Thymus (tissue), 11 donors: ENCODE results near the gene PPFIA1. TPM values are rescaled to one million over a fixed set of nuclear protein-coding genes. Genes with fewer than 3 reads are reported as not detected.
"Not testable (repeated sequence)": the region's sequence is repeated elsewhere in the genome, so short reads cannot be mapped to it uniquely, and the experiment has no call there.

ENCODE experiments used
- DNase-seq, 9 donors: peaks; one replicate each; pipeline ENCODE4 v3.0.0-alpha.2; 2013; ENCODE audit warnings: low spot score in 9 of 9, low read depth in 6 of 9, missing footprints in 1 of 9
- H3K27ac ChIP-seq, 2 donors: one replicate each; pipeline ENCODE4 v1.5.1; 2013; ENCODE audit warnings: control low read depth in 1 of 2, low read depth in 1 of 2, low read length in 1 of 2, mild to moderate bottlenecking in 1 of 2, moderate library complexity in 1 of 2
- H3K27me3 ChIP-seq, 2 donors: one replicate each; pipeline ENCODE4 v1.5.1; 2013; ENCODE audit warnings: low read length in 1 of 2; ENCODE audit not compliant: control insufficient read depth in 2 of 2, insufficient read depth in 1 of 2
- H3K36me3 ChIP-seq, 2 donors: one replicate each; pipeline ENCODE4 v1.5.1; 2013; ENCODE audit warnings: low read length in 1 of 2, mild to moderate bottlenecking in 1 of 2, moderate library complexity in 1 of 2; ENCODE audit not compliant: control insufficient read depth in 2 of 2, insufficient read depth in 2 of 2
- H3K4me1 ChIP-seq, 2 donors: one replicate each; pipeline ENCODE4 v1.5.1; 2013; ENCODE audit warnings: low read length in 2 of 2; ENCODE audit not compliant: control insufficient read depth in 2 of 2, insufficient read depth in 2 of 2
- H3K4me3 ChIP-seq, 2 donors: one replicate each; pipeline ENCODE4 v1.5.1; 2013; ENCODE audit warnings: low read length in 2 of 2, control low read depth in 1 of 2, mild to moderate bottlenecking in 1 of 2
- H3K9me3 ChIP-seq, 2 donors: one replicate each; pipeline ENCODE4 v1.5.1; 2013; ENCODE audit warnings: low read length in 1 of 2, mild to moderate bottlenecking in 1 of 2; ENCODE audit not compliant: control insufficient read depth in 2 of 2, insufficient read depth in 1 of 2
- WGBS: extraction: QIAGEN DNeasy Blood & Tissue Kit; methylation state at CpG from one replicate; pipeline ENCODE4 v1.1.7; 2013; 5-methylcytosine and 5-hydroxymethylcytosine counted together
- polyA plus RNA-seq: library from polyadenylated mRNA; stranded (reverse); fragments of 200-250 nt; gene quantifications from one replicate; pipeline ENCODE4 v1.2.3, GENCODE V29; 2013
- total RNA-seq: library from RNA; stranded (reverse); fragments of 120-200 nt; gene quantifications from one replicate; pipeline ENCODE4 v1.2.4, GENCODE V29; 2013
- donor health status: healthy.

The PPFIA1 gene
- total and polyA plus RNA-seq, 2 donors: 22.0 to 23.3 TPM

- whole genome bisulfite sequencing: 98% methylated on average over 7 of the region's 7 CpGs
- not testable (repeated sequence) for H3K27ac ChIP-seq, H3K27me3 ChIP-seq, H3K36me3 ChIP-seq, H3K4me1 ChIP-seq, H3K9me3 ChIP-seq, DNase-seq, H3K4me3 ChIP-seq
These were observed 120.4 kb downstream of the PPFIA1 start for GRCh38 chr11:70390882-70391281.

GRCh38 chr11:70394211-70394950 lies 123.9 kb downstream of the PPFIA1 start:
- peaks cover 4 to 38% of the 10 kb centered on the region in 2 donors for H3K27me3 ChIP-seq
- peaks cover 10 to 13% of the 10 kb centered on the region in 2 donors for H3K4me1 ChIP-seq
- 97% methylated on average over 15 of the region's 15 CpGs for WGBS
- H3K4me3 ChIP-seq: no peak overlapping the region
- no peaks in the 10 kb centered on the region for H3K9me3 ChIP-seq
- no peaks in the 10 kb centered on the region for H3K36me3 ChIP-seq
- no peak for DNase-seq
- no peak overlapping the region for H3K27ac ChIP-seq

DNA sequence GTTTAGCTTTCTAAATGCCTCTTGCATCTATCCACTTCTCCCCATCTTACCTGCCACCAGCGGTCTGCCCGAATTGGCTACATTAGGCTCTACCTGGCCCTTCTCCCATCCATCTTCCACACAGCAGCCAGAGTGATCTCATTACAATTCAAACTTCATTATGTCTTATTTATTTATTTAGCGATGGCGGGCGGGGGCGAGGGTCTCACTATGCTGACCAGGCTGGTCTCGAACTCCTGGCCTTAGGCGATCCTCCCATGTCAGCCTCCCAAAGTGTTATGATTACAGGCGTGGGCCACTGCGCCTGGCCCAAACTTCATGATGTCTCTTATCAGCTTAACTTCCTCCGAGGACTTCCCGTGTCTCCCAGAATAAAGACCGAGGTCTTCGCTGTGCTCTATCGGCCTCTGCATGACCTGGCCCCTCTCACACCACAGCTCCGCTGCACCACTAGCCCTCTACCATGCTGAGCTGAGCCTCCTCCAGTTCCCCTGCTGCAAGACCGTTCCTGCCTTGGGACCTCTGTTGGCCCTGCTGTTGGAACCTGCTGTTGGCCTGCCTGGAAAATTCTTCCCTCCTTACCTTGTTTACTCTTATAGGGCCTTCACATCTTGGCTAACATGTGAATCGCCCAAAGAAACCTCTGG lies 127.0 kb downstream of the PPFIA1 start:
- 30% methylated on average over 18 of the region's 18 CpGs for WGBS
- Histone ChIP-seq H3K9me3 (no peaks in the 10 kb centered on the region), H3K27ac (no peak overlapping the region), H3K4me1 (peaks cover 10 to 12% of the 10 kb centered on the region in 2 donors), H3K36me3 (no peaks in the 10 kb centered on the region), H3K27me3 (peaks cover 18 to 58% of the 10 kb centered on the region in 2 donors), H3K4me3 (peak overlapping the region; percentile 59 to 81)
- DNase-seq: peak in 2 of 9 donors; percentile 10 to 11

GRCh38 chr11:70397983-70398833 lies 127.7 kb downstream of the PPFIA1 start, which contains the start of gene CTTN:
TSS of gene CTTN (plus strand) at chr11:70398529. CDS start at chr11:70407298, 8,769 bp downstream.
- DNase-seq: peak; percentile 9 to 75 (median 50)
- Histone ChIP-seq H3K36me3 (no peaks in the 10 kb centered on the region), H3K27ac (peak within 1 kb of the TSS; percentile 17 to 65), H3K4me3 (peak within 1 kb of the TSS; percentile 59 to 81), H3K9me3 (no peaks in the 10 kb centered on the region), H3K4me1 (peaks cover 10 to 12% of the 10 kb centered on the region in 2 donors), H3K27me3 (peaks cover 18 to 61% of the 10 kb centered on the region in 2 donors)
- WGBS: under 1% methylated on average over 92 of the region's 93 CpGs

GRCh38 chr11:70398834-70399680 lies 128.6 kb downstream of the PPFIA1 start:
- peaks cover 18 to 62% of the 10 kb centered on the region in 2 donors for H3K27me3 ChIP-seq
- H3K9me3 ChIP-seq: no peaks in the 10 kb centered on the region
- peak overlapping the region; percentile 59 to 81 for H3K4me3 ChIP-seq
- 7% methylated on average over 42 of the region's 42 CpGs for WGBS
- H3K4me1 ChIP-seq: peaks cover 10 to 12% of the 10 kb centered on the region in 2 donors
- peak overlapping the region in 1 of 2 donors; percentile 65 for H3K27ac ChIP-seq
- no peaks in the 10 kb centered on the region for H3K36me3 ChIP-seq
- peak in 1 of 9 donors; percentile 22 for DNase-seq

DNA sequence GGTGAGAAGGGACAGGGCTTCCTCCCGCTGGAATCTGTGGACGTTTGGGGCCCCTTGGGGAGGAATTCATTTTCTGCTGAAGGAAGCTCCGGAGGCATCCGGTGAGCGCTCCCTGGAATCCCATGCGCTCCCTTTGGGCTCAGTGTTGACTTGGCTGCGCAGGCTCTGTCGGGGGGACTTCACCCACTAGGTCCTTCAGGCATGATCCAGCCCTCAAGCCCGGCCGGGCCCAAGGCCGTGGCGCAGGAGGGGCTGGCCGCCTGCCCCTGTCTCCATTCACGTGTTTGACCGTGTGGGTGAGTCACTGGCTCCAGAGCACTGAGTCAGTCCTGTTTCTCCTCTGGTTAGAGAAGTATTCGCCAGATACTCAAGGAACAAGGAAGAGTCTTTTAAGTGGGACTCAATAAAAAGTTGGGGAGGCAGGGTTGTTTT lies 129.2 kb downstream of the PPFIA1 start:
- Histone ChIP-seq H3K9me3 (no peaks in the 10 kb centered on the region), H3K4me1 (peaks cover 10 to 12% of the 10 kb centered on the region in 2 donors), H3K4me3 (peak overlapping the region in 1 of 2 donors; percentile 59), H3K27ac (no peak overlapping the region), H3K36me3 (no peaks in the 10 kb centered on the region), H3K27me3 (peaks cover 18 to 59% of the 10 kb centered on the region in 2 donors)
- no peak for DNase-seq
- WGBS: 54% methylated on average over 16 of the region's 16 CpGs

- DNase-seq: no peak
- Histone ChIP-seq H3K36me3 (no peaks in the 10 kb centered on the region), H3K27ac (no peak overlapping the region), H3K27me3 (peaks cover 18 to 55% of the 10 kb centered on the region in 2 donors), H3K4me1 (peaks cover 10 to 12% of the 10 kb centered on the region in 2 donors), H3K4me3 (no peak overlapping the region), H3K9me3 (no peaks in the 10 kb centered on the region)
- WGBS: 77% methylated on average over 8 of the region's 8 CpGs
These were observed 130.2 kb downstream of the PPFIA1 start for GRCh38 chr11:70400643-70401042.

DNA sequence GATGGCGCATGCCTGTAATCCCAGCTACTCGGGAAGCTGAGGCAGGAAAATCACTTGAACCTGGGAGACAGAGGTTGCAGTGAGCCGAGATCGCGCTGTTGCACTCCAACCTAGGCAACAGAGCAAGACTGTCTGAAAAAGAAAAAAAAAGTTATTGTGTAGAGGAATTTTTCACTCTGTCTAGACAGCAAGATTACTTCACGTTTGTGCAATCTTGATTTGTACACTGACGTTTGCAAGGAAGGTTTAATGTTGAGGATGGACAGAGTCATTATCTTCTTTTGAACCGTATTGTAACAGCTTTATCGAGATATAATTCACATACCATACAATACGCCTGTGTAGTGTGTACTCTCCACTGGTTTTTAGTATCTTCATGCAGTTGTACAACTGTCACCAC lies 131.5 kb downstream of the PPFIA1 start:
- Histone ChIP-seq H3K36me3 (peaks cover 0 to under 1% of the 10 kb centered on the region in 2 donors), H3K27ac (no peak overlapping the region), H3K4me1 (peaks cover 10 to 12% of the 10 kb centered on the region in 2 donors), H3K4me3 (no peak overlapping the region), H3K9me3 (no peaks in the 10 kb centered on the region), H3K27me3 (peaks cover 18 to 50% of the 10 kb centered on the region in 2 donors)
- DNase-seq: no peak
- 81% methylated on average over 10 of the region's 10 CpGs for WGBS
